GM12801 (cell line): Measurements from ENCODE around the gene RNF38.

Source experiments
- TF ChIP-seq, protein P1 (sequence below): IDR thresholded peaks from one replicate; pipeline ENCODE4 v1.5.1; 2011; ENCODE audit warnings: control low read depth; ENCODE audit not compliant: insufficient read length; ENCODE audit errors: extremely low read depth

RNF38 gene

DNA sequence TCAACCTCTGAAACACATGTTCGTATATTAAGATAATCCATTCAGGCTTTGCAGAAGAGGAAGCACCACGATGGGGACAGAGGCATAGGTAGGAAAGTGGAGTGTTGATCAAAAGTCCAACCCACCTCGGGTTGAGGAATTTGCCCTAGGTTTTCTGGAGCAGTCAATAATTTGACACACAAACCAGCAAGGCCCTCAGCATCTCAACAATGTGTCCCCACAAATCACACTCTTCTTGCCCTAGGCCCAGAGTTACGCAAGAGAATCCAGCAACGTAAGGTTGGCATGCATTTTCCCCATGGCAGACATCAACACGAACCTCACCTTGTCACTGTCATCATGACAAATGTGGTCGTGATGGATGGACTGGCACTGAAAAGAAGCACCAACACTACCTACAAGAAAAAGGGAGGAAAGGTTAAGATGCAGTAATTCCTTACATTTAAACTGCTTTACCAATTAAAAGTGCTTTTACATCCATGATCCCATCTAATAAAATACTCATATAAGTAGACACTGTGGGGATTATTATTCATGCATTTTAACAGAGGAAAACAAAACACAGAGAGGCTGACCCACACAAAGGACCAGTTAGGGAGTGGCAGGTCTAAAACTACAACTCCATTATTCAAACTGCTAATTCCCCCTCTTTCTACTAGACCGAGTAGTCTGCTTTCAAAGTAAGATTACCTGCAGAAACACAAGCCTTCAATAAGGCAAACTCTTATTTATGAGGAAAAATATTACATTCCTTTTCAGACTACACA, 24.4 kb upstream of the RNF38 start:
- TF ChIP-seq, protein P1, sequence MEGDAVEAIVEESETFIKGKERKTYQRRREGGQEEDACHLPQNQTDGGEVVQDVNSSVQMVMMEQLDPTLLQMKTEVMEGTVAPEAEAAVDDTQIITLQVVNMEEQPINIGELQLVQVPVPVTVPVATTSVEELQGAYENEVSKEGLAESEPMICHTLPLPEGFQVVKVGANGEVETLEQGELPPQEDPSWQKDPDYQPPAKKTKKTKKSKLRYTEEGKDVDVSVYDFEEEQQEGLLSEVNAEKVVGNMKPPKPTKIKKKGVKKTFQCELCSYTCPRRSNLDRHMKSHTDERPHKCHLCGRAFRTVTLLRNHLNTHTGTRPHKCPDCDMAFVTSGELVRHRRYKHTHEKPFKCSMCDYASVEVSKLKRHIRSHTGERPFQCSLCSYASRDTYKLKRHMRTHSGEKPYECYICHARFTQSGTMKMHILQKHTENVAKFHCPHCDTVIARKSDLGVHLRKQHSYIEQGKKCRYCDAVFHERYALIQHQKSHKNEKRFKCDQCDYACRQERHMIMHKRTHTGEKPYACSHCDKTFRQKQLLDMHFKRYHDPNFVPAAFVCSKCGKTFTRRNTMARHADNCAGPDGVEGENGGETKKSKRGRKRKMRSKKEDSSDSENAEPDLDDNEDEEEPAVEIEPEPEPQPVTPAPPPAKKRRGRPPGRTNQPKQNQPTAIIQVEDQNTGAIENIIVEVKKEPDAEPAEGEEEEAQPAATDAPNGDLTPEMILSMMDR, result no peak

- TF ChIP-seq, protein P1, result no peak
Observed at GRCh38 chr9:36423206-36423605, 23.1 kb upstream of the RNF38 start.

DNA sequence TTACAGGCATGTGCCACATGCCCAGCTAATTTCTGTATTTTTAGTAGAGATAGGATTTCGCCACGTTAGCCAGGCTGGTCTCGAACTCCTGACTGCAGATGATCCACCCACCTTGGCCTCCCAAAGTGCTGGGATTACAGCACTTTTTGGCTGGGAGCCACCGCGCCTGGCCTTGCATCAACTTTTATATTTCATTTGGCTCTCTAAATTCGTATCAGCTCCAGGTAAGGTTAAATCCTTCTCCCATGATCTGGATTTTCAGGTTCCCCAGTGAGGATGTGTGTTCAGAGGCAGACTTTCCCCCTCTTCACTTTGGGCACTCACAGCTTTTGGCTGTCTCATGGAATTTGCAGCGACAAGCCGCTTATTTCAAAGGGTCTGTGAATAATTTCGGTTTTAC, 16.8 kb upstream of the RNF38 start:
- TF ChIP-seq, protein P1, result no peak

- TF ChIP-seq, protein P1, result no peak
Observed at GRCh38 chr9:36415822-36416525, 15.9 kb upstream of the RNF38 start.

GRCh38 chr9:36407122-36407723, 7.2 kb upstream of the RNF38 start:
- TF ChIP-seq, protein P1, result no peak

DNA sequence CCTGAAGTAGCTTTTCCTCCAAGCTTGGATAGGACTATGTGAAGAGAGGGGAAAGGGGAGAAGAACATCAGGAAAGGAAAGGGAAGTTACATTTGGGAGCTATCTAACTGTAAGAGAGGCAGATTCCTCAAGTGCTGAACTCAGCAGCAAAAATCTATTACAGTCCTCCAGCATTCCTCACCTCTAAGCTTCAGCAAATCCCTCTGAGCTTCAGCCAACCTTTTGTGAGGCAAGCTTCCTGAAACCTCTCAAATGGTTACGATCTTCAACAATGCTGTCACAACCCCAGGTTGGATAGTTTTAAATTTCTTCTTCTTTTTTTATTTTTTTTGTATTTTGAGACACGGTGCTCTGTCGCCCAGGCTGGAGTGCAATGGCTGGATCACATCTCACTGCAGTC, 2.5 kb upstream of the RNF38 start:
- TF ChIP-seq, protein P1, result no peak

GRCh38 chr9:36401897-36402480, 1.9 kb upstream of the RNF38 start:
- TF ChIP-seq, protein P1, result no peak
